OCI-LY7 (cell line): Measurements from ENCODE around the gene DST. TPM values are rescaled to one million over a fixed set of nuclear protein-coding genes. Genes with fewer than 3 reads are reported as not detected.

Experiments used
- BruUV-seq: library from RNA; stranded (reverse); fragments of 400-500 nt; replicated peaks from 2 replicates; lab custom pipeline; 2021; lab: Mats Ljungman, UMichigan
- CTCF ChIA-PET: fragments of 300-600 bp; sonication (Branson Sonifier 250); formaldehyde crosslinking; loops from one replicate; lab custom pipeline; 2022; ENCODE audit warnings: antibody characterized with exemption; ENCODE audit not compliant: unreplicated experiment; lab: Charles Lee
- POLR2A ChIA-PET: fragments of 300-600 bp; sonication (Branson Sonifier 250); formaldehyde crosslinking; loops from one replicate; lab custom pipeline; 2022; ENCODE audit warnings: antibody characterized with exemption; lab: Charles Lee
- DNase-seq: peaks from one replicate; pipeline ENCODE4 v3.0.0-alpha.2; 2015; ENCODE audit warnings: low spot score
- H2AFZ ChIP-seq: fragments of 200-600 bp; sonication (generic), shearing (Covaris generic); 2 replicates; pipeline ENCODE4 v1.6.1; 2014; ENCODE audit warnings: mild to moderate bottlenecking, antibody characterized with exemption, low read length, moderate library complexity
- H3K27ac ChIP-seq: fragments of 200-600 bp; sonication (generic); 2 replicates; pipeline ENCODE4 v1.5.1; 2014; ENCODE audit warnings: mixed run types, low read depth, mild to moderate bottlenecking, moderate library complexity, low read length, inconsistent platforms; ENCODE audit not compliant: poor library complexity, severe bottlenecking
- H3K36me3 ChIP-seq: fragments of 200-600 bp; sonication (generic); 2 replicates; pipeline ENCODE4 v1.6.1; 2014; ENCODE audit warnings: mild to moderate bottlenecking, antibody characterized with exemption, low read length, moderate library complexity, mixed read lengths; ENCODE audit not compliant: insufficient read depth
- H3K4me1 ChIP-seq: fragments of 200-600 bp; sonication (generic); 2 replicates; pipeline ENCODE4 v1.5.1; 2014; ENCODE audit warnings: mild to moderate bottlenecking, low read length; ENCODE audit not compliant: insufficient read depth, poor library complexity, severe bottlenecking
- H3K4me2 ChIP-seq: fragments of 200-600 bp; sonication (generic); 2 replicates; pipeline ENCODE4 v1.6.1; 2014; ENCODE audit warnings: mild to moderate bottlenecking, low read length
- H3K4me3 ChIP-seq: fragments of 200-600 bp; sonication (generic); 2 replicates; pipeline ENCODE4 v1.5.1; 2014; ENCODE audit warnings: mild to moderate bottlenecking, low read depth, low read length; ENCODE audit not compliant: poor library complexity, severe bottlenecking
- H3K79me2 ChIP-seq: fragments of 200-600 bp; sonication (generic); 2 replicates; pipeline ENCODE4 v1.6.1; 2016; ENCODE audit warnings: low read depth, mild to moderate bottlenecking, low read length, moderate library complexity, mixed read lengths; ENCODE audit not compliant: insufficient read depth
- H3K9me2 ChIP-seq: fragments of 200-600 bp; sonication (generic); 2 replicates; pipeline ENCODE4 v1.6.1; 2016; ENCODE audit warnings: mild to moderate bottlenecking, low read length, mixed read lengths; ENCODE audit not compliant: insufficient read depth
- H3K9me3 ChIP-seq: fragments of 200-600 bp; sonication (generic); 2 replicates; pipeline ENCODE4 v1.6.1; 2014; ENCODE audit warnings: mild to moderate bottlenecking, mixed run types, low read length, mixed read lengths
- H4K20me1 ChIP-seq: fragments of 200-600 bp; sonication (generic); 2 replicates; pipeline ENCODE4 v1.6.1; 2014; ENCODE audit warnings: mild to moderate bottlenecking, antibody characterized with exemption, low read length, moderate library complexity, mixed read lengths; ENCODE audit not compliant: insufficient read depth
- EZH2phosphoT487 ChIP-seq: fragments of 200-600 bp; sonication (generic); IDR thresholded peaks from 2 replicates; pipeline ENCODE4 v1.6.1; 2018; ENCODE audit warnings: low read depth, borderline replicate concordance, mild to moderate bottlenecking, mixed run types, antibody characterized with exemption, low read length, moderate library complexity, mixed read lengths
- intact Hi-C: fragments of 100-400 bp; cut with micrococcal nuclease; formaldehyde crosslinking; loops from one replicate; pipeline ENCODE4 v1.10.0; 2022; ENCODE audit not compliant: unreplicated experiment
- total RNA-seq, 2 experiments: library from RNA; depleted of rRNA in 1 of 2; stranded (reverse); fragments of >200 nt in 1 of 2; shearing (Covaris generic) in 1 of 2; gene quantifications; 2 replicates each; pipeline ENCODE4 v1.2.3, GENCODE V29; 2014 to 2022
- TF ChIP-seq, protein P1 (sequence below): fragments of 200-600 bp; sonication (generic); conservative IDR thresholded peaks from 2 replicates; pipeline ENCODE4 v1.5.1; 2014; ENCODE audit warnings: mild to moderate bottlenecking, antibody characterized with exemption, low read length, moderate library complexity, mixed read lengths

The DST gene
- total RNA-seq, 2 experiments from 2014 or later, result 8.4 to 19.4 TPM

DNA sequence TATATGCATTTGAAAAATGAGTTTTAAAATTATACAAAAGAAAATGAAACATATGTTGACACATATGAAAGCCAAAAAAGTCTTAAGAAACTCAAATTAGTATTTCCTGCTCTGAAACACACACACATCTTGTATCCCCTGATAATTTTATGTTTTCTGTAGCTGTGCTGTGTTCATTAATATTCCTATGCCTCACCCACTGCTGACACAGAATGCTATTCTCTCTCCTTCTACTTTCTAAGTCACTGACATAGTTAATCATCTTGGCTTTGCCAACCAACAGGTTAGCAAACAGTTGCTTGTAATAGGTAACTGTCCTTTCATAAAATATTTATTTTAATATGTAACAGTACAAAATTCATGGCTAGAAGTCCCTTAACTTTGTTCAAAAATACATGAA lies 140.7 kb downstream of the DST start:
- Histone ChIP-seq H3K4me3 (no peak overlapping the region), H3K9me2 (no peaks in the 10 kb centered on the region), H3K9me3 (no peaks in the 10 kb centered on the region), H3K4me1 (no peaks in the 10 kb centered on the region), H3K79me2 (no peaks in the 10 kb centered on the region), H4K20me1 (no peaks in the 10 kb centered on the region), H3K4me2 (no peak overlapping the region), H3K27ac (no peak overlapping the region), H2AFZ (no peak overlapping the region), H3K36me3 (no peaks in the 10 kb centered on the region)
- DNase-seq, result no peak
- TF ChIP-seq, protein P1, sequence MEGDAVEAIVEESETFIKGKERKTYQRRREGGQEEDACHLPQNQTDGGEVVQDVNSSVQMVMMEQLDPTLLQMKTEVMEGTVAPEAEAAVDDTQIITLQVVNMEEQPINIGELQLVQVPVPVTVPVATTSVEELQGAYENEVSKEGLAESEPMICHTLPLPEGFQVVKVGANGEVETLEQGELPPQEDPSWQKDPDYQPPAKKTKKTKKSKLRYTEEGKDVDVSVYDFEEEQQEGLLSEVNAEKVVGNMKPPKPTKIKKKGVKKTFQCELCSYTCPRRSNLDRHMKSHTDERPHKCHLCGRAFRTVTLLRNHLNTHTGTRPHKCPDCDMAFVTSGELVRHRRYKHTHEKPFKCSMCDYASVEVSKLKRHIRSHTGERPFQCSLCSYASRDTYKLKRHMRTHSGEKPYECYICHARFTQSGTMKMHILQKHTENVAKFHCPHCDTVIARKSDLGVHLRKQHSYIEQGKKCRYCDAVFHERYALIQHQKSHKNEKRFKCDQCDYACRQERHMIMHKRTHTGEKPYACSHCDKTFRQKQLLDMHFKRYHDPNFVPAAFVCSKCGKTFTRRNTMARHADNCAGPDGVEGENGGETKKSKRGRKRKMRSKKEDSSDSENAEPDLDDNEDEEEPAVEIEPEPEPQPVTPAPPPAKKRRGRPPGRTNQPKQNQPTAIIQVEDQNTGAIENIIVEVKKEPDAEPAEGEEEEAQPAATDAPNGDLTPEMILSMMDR, result no peak
- TF ChIP-seq EZH2phosphoT487, result no peak
- ChIA-PET POLR2A (interaction anchor here (0.5 to 0.7 kb wide), 3 partner anchors 55 to 316 kb away, joined by 3 to 4 read pairs (median 4); no protein-coding TSS in a partner anchor), CTCF (no interaction called here)
- no TSS peak for BruUV-seq
- intact Hi-C loops, result no loop called here

DNA sequence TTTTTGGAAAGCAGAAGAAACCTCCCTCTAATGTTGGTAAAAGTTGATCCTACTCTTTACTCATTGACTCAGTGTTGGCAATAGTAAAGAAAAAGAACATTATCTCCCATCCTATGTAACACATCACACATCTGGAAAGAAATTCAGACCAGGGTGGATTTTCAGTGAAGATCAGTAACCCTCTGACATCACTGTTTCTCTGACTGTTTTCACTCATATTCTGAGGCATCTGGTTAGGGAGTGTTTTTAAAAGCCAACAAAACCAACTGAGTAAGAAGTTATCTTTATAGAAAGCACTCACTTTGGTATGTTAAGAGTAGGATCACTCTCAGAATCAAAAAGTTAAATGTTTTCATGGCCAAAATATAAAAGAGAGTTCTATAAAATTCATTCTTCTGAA lies 143.6 kb downstream of the DST start:
- H3K9me2 ChIP-seq, result no peaks in the 10 kb centered on the region
- TF ChIP-seq, protein P1, result no peak
- TF ChIP-seq EZH2phosphoT487, result no peak
- POLR2A ChIA-PET, result interaction anchor here (0.6 to 0.7 kb wide), 2 partner anchors 18 to 26 kb away, joined by 3 to 4 read pairs; no protein-coding TSS in a partner anchor
- H3K36me3 ChIP-seq, result no peaks in the 10 kb centered on the region
- no peak overlapping the region for H3K27ac ChIP-seq
- DNase-seq, result no peak
- BruUV-seq, result no TSS peak
- H3K4me2 ChIP-seq, result no peak overlapping the region
- no peaks in the 10 kb centered on the region for H4K20me1 ChIP-seq
- CTCF ChIA-PET, result no interaction called here
- no peaks in the 10 kb centered on the region for H3K79me2 ChIP-seq
- H3K4me3 ChIP-seq, result no peak overlapping the region
- H2AFZ ChIP-seq, result no peak overlapping the region
- intact Hi-C loops, result no loop called here
- no peaks in the 10 kb centered on the region for H3K9me3 ChIP-seq
- no peaks in the 10 kb centered on the region for H3K4me1 ChIP-seq

DNA sequence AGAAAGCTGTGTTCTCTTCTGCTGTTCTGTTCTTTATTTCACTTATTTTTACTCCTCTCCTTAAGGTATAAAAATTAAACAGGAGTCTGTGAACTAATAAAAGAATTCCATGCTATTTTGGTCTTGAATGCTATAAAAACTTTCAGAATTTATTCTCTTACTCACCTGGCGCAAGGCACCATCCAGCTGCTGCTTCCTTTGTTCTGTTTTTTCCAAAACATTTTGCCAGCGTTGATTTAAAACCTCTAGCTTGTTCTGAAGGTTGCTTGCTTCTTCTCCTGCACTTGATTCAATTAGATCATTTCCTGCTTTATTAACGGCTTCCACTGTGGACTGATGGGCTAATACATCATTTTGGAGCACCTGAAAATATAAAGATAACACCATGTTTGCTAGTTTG lies 145.0 kb downstream of the DST start:
- no TSS peak for BruUV-seq
- DNase-seq, result no peak
- ChIA-PET POLR2A (interaction anchor here (0.9 kb wide), 1 partner anchor 24 kb away, joined by 3 read pairs; no protein-coding TSS in a partner anchor), CTCF (no interaction called here)
- no peak for TF ChIP-seq EZH2phosphoT487
- TF ChIP-seq, protein P1, result no peak
- Histone ChIP-seq H4K20me1 (no peaks in the 10 kb centered on the region), H3K27ac (no peak overlapping the region), H3K9me2 (no peaks in the 10 kb centered on the region), H2AFZ (no peak overlapping the region), H3K36me3 (no peaks in the 10 kb centered on the region), H3K4me2 (no peak overlapping the region), H3K4me3 (no peak overlapping the region), H3K4me1 (no peaks in the 10 kb centered on the region), H3K79me2 (no peaks in the 10 kb centered on the region), H3K9me3 (no peaks in the 10 kb centered on the region)
- intact Hi-C loops, result no loop called here
